Measurements from ENCODE around the gene CBFA2T3.

CBFA2T3 gene

DNA sequence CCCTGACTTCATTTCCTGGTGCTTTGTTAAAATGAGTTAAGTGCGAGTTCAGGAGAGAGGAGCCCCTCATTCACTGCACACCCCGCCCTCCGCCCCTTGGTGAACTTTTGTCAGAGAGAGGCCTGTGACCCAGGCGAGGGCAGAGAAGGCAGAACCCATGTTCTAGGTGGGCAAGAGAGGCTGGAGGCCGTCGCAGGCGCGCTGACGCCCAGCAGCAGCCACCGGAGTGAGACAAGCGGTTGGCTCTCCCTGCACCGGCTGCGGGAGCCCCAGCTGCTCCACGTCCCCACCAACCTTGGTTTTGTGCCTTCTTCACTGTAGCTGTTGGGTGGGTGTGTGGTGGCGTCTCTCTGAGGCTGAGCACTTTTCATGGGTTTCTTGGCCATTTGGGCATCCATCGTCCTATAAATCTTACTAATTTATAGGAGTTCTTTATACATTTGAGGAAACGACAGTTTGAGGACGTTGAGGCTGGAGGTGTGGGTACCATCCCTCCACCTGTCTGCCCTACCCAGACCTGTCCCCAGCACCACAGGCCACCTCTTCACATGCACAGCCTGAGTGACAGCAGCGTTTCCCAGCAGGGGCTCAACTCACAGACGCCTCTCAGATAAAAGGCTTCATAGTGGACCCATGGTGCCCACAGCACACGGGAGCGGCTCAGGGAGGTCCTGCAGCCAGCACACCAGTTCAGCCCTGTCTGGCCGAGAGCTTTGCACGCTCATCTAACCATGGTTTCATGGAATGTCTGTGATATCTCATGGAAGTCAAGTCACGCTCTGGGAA lies 45.2 kb upstream of the CBFA2T3 start:
- TF ChIP-seq, protein P1, sequence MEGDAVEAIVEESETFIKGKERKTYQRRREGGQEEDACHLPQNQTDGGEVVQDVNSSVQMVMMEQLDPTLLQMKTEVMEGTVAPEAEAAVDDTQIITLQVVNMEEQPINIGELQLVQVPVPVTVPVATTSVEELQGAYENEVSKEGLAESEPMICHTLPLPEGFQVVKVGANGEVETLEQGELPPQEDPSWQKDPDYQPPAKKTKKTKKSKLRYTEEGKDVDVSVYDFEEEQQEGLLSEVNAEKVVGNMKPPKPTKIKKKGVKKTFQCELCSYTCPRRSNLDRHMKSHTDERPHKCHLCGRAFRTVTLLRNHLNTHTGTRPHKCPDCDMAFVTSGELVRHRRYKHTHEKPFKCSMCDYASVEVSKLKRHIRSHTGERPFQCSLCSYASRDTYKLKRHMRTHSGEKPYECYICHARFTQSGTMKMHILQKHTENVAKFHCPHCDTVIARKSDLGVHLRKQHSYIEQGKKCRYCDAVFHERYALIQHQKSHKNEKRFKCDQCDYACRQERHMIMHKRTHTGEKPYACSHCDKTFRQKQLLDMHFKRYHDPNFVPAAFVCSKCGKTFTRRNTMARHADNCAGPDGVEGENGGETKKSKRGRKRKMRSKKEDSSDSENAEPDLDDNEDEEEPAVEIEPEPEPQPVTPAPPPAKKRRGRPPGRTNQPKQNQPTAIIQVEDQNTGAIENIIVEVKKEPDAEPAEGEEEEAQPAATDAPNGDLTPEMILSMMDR (conservative IDR thresholded peaks at IDR 0.05; ENCODE audit: low read depth, low read length), result no peak
- no peak for DNase-seq (ENCODE audit: low read depth)
- no peak overlapping the region for H3K4me3 ChIP-seq (ENCODE audit: low read depth, low read length)

DNA sequence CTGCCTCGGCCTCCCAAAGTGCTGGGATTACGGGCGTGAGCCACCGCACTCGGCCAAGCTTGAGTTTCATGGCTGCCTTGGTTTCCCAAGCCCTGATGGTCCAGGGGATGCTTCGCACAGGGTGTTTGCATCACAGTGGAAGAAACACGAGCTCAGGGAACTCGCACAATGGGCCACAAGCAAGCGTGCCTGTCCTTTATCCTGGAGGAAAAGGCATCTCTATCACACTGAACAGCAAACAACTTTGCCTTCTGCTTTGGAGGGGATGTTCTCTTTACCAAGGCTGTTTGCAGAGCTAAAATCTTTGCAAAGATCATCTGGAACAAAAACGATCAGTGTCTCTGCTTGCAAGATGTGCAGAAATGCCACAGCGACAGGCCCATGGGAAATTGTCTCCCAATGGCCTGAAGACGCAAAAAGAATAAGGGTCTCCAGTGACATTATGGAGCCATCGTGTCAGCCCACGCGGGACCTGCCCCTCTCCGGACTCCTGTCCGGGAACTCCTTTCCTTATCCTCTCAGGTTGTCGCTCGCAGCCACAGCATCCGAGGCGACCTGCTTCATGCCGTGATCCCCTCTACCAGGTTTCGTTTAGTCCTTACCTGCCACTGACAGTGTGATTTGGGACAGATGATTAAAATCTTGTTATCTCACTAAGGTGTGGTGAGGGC lies 44.1 kb upstream of the CBFA2T3 start:
- no peak overlapping the region for H3K4me3 ChIP-seq (ENCODE audit: low read depth, low read length)
- TF ChIP-seq, protein P1 (conservative IDR thresholded peaks at IDR 0.05; ENCODE audit: low read depth, low read length), result no peak
- no peak for DNase-seq (ENCODE audit: low read depth)

GRCh38 chr16:89020068-89020924 lies 43.3 kb upstream of the CBFA2T3 start:
- no peak overlapping the region for H3K4me3 ChIP-seq (ENCODE audit: low read depth, low read length)
- TF ChIP-seq, protein P1 (conservative IDR thresholded peaks at IDR 0.05; ENCODE audit: low read depth, low read length), result no peak
- no peak for DNase-seq (ENCODE audit: low read depth)

GRCh38 chr16:89019511-89019910 lies 42.5 kb upstream of the CBFA2T3 start:
- no peak for DNase-seq (ENCODE audit: low read depth)
- TF ChIP-seq, protein P1 (conservative IDR thresholded peaks at IDR 0.05; ENCODE audit: low read depth, low read length), result no peak
- no peak overlapping the region for H3K4me3 ChIP-seq (ENCODE audit: low read depth, low read length)

DNA sequence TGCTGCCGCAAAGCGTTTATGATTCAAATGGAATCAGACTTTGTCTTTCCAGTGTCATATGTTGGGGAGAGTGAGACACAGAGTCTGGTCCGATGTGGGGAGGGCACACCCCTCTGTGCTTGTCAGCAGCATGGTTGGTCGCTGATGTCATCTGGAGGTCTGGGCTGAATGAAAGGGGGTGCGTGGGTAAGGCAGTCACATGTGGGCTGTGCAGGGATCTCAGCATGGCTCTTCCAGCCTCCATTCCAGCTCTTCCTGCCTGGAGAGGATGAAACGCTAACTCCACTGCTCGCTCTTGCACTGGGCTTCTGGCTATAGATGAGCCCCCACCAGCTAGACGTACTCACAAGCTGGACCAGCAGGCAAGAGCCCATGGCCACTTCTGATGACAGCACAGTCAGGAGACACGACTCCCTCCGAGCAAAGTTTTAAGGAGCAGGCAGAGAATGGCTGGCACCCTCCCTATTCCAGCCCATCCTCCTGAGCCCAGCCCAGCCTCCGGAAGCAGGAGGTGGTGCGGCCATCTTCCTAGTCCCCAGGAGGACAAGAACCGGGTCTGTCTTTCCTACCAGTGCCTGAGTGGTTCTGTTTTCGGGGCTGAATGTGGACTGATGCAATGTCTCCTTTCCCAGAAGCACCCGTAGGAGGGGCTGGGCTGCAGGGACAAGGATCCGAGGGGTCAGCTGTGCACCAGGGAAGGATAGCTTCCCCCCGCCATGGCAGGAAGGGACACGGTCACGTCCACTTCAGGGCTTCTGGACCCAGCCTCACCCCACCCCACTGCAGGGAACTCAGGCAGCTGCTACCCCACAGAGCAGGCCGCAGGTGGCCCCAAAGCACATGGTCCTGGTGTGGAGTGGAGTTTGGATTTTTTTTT lies 41.5 kb upstream of the CBFA2T3 start:
- TF ChIP-seq, protein P1 (conservative IDR thresholded peaks at IDR 0.05; ENCODE audit: low read depth, low read length), result no peak
- DNase-seq (ENCODE audit: low read depth), result no peak
- H3K4me3 ChIP-seq (ENCODE audit: low read depth, low read length), result no peak overlapping the region
